HepG2 (cell line): ENCODE results near the gene KRTAP5-4. TPM values are rescaled to one million over a fixed set of nuclear protein-coding genes. Genes with fewer than 3 reads are reported as not detected.

Experiments used
- BRD4 ChIP-seq: sonication (generic); formaldehyde crosslinking; IDR thresholded peaks from 2 replicates; pipeline ENCODE4 v1.4.0; 2020; ENCODE audit warnings: missing genetic modification reagents
- DMAP1 ChIP-seq: IDR thresholded peaks from 2 replicates; pipeline ENCODE4 v1.6.1; 2016
- GFI1 ChIP-seq: sonication (generic); formaldehyde crosslinking; IDR thresholded peaks from 2 replicates; pipeline ENCODE4 v1.5.0; 2020; ENCODE audit warnings: missing genetic modification reagents, mild to moderate bottlenecking, borderline replicate concordance
- HOXA7 ChIP-seq: sonication (generic); formaldehyde crosslinking; IDR thresholded peaks from 2 replicates; pipeline ENCODE4 v1.8.1; 2022; ENCODE audit warnings: mild to moderate bottlenecking, missing genetic modification reagents, moderate library complexity
- JDP2 ChIP-seq: sonication (generic); formaldehyde crosslinking; IDR thresholded peaks from 2 replicates; pipeline ENCODE4 v1.8.1; 2022; ENCODE audit warnings: missing genetic modification reagents, borderline replicate concordance
- MED1 ChIP-seq: sonication (generic); formaldehyde crosslinking; IDR thresholded peaks from 2 replicates; pipeline ENCODE4 v1.4.0; 2020; ENCODE audit warnings: missing genetic modification reagents
- MXI1 ChIP-seq: IDR thresholded peaks from 3 replicates; pipeline ENCODE4 v1.6.1; 2012; ENCODE audit warnings: low read depth, low read length, inconsistent platforms, borderline replicate concordance
- NFKB2 ChIP-seq: sonication (generic); formaldehyde crosslinking; IDR thresholded peaks from 2 replicates; pipeline ENCODE4 v1.4.0; 2020; ENCODE audit warnings: missing genetic modification reagents, borderline replicate concordance
- PAXIP1 ChIP-seq: sonication (generic); formaldehyde crosslinking; conservative IDR thresholded peaks from 2 replicates; pipeline ENCODE4 v1.4.0; 2020; ENCODE audit warnings: mild to moderate bottlenecking, missing genetic modification reagents, moderate library complexity
- PLRG1 ChIP-seq: fragments of 450-650 bp; conservative IDR thresholded peaks from 2 replicates; pipeline ENCODE4 v1.6.1; 2016
- RAD51 ChIP-seq: fragments of 450-650 bp; IDR thresholded peaks from 2 replicates; pipeline ENCODE4 v1.6.1; 2016; ENCODE audit warnings: borderline replicate concordance
- RXRB ChIP-seq: IDR thresholded peaks from 2 replicates; pipeline ENCODE4 v1.6.1; 2016; ENCODE audit warnings: borderline replicate concordance, missing genetic modification reagents, missing compliant biosample characterization
- SAP130 ChIP-seq: IDR thresholded peaks from 2 replicates; pipeline ENCODE4 v1.6.1; 2016; ENCODE audit warnings: low read depth
- TEAD3 ChIP-seq: optimal IDR thresholded peaks from 2 replicates; pipeline ENCODE3; 2016; ENCODE audit warnings: borderline replicate concordance
- THAP11 ChIP-seq: IDR thresholded peaks from 2 replicates; pipeline ENCODE4 v1.6.1; 2016; ENCODE audit warnings: missing biosample characterization, missing genetic modification reagents
- YEATS2 ChIP-seq: sonication (generic); formaldehyde crosslinking; IDR thresholded peaks from 2 replicates; pipeline ENCODE4 v1.4.0; 2020; ENCODE audit warnings: missing genetic modification reagents, borderline replicate concordance
- ZBTB20 ChIP-seq: sonication (generic); formaldehyde crosslinking; IDR thresholded peaks from 2 replicates; pipeline ENCODE4 v1.8.1; 2023; ENCODE audit warnings: missing genetic modification reagents, low read depth, mild to moderate bottlenecking, borderline replicate concordance
- ZC3H13 ChIP-seq: sonication (generic); formaldehyde crosslinking; IDR thresholded peaks from 2 replicates; pipeline ENCODE4 v1.8.1; 2023; ENCODE audit warnings: mild to moderate bottlenecking, missing genetic modification reagents, moderate library complexity
- ZFP36L2 ChIP-seq: sonication (generic); formaldehyde crosslinking; IDR thresholded peaks from 2 replicates; pipeline ENCODE4 v1.4.0; 2020; ENCODE audit warnings: missing genetic modification reagents
- ZFP82 ChIP-seq: sonication (generic); formaldehyde crosslinking; IDR thresholded peaks from 2 replicates; pipeline ENCODE4 v1.5.1; 2020; ENCODE audit warnings: mild to moderate bottlenecking, missing genetic modification reagents, borderline replicate concordance
- ZNF546 ChIP-seq: sonication (generic); formaldehyde crosslinking; conservative IDR thresholded peaks from 2 replicates; pipeline ENCODE4 v1.8.1; 2023; ENCODE audit warnings: mild to moderate bottlenecking, missing genetic modification reagents
- ZNF550 ChIP-seq: sonication (generic); formaldehyde crosslinking; IDR thresholded peaks from 2 replicates; pipeline ENCODE4 v1.4.0; 2020; ENCODE audit warnings: mild to moderate bottlenecking, missing genetic modification reagents, borderline replicate concordance
- polyA plus RNA-seq, 8 experiments: library from polyadenylated mRNA; depleted of rRNA in 3 of 8; stranded (reverse) in 7 of 8; unstranded in 1 of 8; fragments of >200 nt; fragmentation: Illumina TruSeq in 4 of 8; extraction: Trizol in 4 of 8; gene quantifications; 2 replicates each; pipeline versions ENCODE4 v1.2.1 to v1.2.3, GENCODE V29; 2011 to 2016; ENCODE audit warnings: low read depth in 4 of 8, missing spikeins in 1 of 8, mixed read lengths in 1 of 8; ENCODE audit not compliant: insufficient read depth in 1 of 8
- total RNA-seq, 5 experiments: library from RNA; depleted of rRNA; stranded (reverse); fragments of >200 nt; fragmentation: Illumina TruSeq; extraction: Trizol; gene quantifications; 2 replicates each; pipeline ENCODE4 v1.2.3, GENCODE V29; 2016; ENCODE audit warnings: low read depth in 1 of 5
- TF ChIP-seq, protein P1 (sequence below): sonication (generic); formaldehyde crosslinking; IDR thresholded peaks from 2 replicates; pipeline ENCODE4 v1.9.0; 2022; ENCODE audit warnings: missing genetic modification reagents, mild to moderate bottlenecking, borderline replicate concordance
- TF ChIP-seq, protein P2 (sequence below), 2 experiments: sonication (generic) in 1 of 2; formaldehyde crosslinking in 1 of 2; IDR thresholded peaks; 2 replicates each; pipeline versions ENCODE4 v1.4.0 to v1.6.1; 2018 to 2020; ENCODE audit warnings: missing genetic modification reagents in 2 of 2, borderline replicate concordance in 1 of 2, low read depth in 1 of 2, mild to moderate bottlenecking in 1 of 2, missing biosample characterization in 1 of 2

The KRTAP5-4 gene
- total and polyA plus RNA-seq, 2 of the 13 experiments (the other 11 are each of a cell fraction or from before 2014, with no cell fraction given), result not detected

DNA sequence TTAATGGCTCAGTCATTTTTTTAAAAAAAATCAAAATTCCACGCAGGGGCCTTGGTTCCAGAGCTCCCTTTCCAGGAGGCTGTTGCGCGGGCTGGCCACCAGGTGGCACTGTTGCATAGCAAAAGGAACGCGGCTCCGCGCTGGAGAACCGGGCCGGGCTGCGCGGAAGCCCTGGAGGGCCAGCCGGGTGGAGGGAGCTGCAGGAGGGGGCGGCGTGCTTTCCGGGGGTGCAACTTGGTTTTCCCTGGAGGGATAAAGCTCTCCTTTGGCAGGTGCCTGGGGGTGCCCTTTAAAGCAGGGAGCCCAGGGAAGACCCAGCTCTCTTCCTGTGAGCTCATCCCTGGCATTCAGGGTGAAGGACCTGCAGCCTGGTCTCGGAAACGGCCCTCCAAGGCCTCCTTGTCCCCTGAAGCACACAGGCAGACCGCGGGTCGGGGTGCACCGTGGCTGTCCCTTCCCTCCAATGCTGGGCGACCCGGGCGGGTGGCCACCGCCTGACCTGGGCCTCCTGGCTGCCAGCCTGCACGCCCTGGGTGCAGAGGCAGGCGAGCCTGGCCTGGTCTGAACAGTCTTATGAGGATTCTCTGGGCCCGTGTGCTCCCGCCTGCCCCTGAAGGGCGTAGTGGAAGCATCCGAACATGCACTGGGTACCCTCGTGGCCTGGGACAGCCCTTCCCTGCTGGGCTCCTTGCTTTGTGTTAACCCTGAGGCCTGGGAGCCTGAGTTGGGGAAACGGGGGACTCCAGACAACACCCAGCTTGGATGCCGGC lies 31.0 kb upstream of the KRTAP5-4 start (continued):
- TF ChIP-seq RAD51 (no peak), YEATS2 (CRISPR knock-in tag) (no peak; the same call in 1 of the 2 replicates), ZNF546 (CRISPR knock-in tag) (0 out of 2 replicates have a peak, but pooled peaks have one; percentile 7), MED1 (peak; percentile 84), ZNF550 (CRISPR knock-in tag) (no peak), ZFP36L2 (no peak), PAXIP1 (0 out of 2 replicates have a peak, but pooled peaks have one; percentile 16), MXI1 (no peak), ZBTB20 (0 out of 2 replicates have a peak, but pooled peaks have one; percentile 43), PLRG1 (no peak), THAP11 (CRISPR knock-in tag) (no peak), BRD4 (CRISPR knock-in tag) (peak; percentile 79; the same call in 1 of the 2 replicates), GFI1 (CRISPR knock-in tag) (no peak), HOXA7 (CRISPR knock-in tag) (no peak), RXRB (CRISPR knock-in tag) (0 out of 2 replicates have a peak, but pooled peaks have one; percentile 38), JDP2 (CRISPR knock-in tag) (no peak), ZFP82 (no peak), DMAP1 (no peak), NFKB2 (CRISPR knock-in tag) (no peak), SAP130 (peak; percentile 32; the same call in 1 of the 2 replicates), ZC3H13 (CRISPR knock-in tag) (no peak), TEAD3 (peak; percentile 55)
- TF ChIP-seq, protein P1, sequence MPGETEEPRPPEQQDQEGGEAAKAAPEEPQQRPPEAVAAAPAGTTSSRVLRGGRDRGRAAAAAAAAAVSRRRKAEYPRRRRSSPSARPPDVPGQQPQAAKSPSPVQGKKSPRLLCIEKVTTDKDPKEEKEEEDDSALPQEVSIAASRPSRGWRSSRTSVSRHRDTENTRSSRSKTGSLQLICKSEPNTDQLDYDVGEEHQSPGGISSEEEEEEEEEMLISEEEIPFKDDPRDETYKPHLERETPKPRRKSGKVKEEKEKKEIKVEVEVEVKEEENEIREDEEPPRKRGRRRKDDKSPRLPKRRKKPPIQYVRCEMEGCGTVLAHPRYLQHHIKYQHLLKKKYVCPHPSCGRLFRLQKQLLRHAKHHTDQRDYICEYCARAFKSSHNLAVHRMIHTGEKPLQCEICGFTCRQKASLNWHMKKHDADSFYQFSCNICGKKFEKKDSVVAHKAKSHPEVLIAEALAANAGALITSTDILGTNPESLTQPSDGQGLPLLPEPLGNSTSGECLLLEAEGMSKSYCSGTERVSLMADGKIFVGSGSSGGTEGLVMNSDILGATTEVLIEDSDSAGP (CRISPR knock-in tag), result peak; percentile 62; the same call in 1 of the 2 replicates
- TF ChIP-seq, protein P2, sequence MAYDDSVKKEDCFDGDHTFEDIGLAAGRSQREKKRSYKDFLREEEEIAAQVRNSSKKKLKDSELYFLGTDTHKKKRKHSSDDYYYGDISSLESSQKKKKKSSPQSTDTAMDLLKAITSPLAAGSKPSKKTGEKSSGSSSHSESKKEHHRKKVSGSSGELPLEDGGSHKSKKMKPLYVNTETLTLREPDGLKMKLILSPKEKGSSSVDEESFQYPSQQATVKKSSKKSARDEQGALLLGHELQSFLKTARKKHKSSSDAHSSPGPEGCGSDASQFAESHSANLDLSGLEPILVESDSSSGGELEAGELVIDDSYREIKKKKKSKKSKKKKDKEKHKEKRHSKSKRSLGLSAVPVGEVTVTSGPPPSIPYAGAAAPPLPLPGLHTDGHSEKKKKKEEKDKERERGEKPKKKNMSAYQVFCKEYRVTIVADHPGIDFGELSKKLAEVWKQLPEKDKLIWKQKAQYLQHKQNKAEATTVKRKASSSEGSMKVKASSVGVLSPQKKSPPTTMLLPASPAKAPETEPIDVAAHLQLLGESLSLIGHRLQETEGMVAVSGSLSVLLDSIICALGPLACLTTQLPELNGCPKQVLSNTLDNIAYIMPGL (CRISPR knock-in tag; IDR thresholded peaks at IDR 0.05; ENCODE audit: borderline replicate concordance in 1 of 2, low read depth in 1 of 2), result peak; percentile 25 to 79; a peak in 3 of 4 replicates
